ENCODE measurements around the gene ITGAL. TPM values are rescaled to one million over a fixed set of nuclear protein-coding genes. Genes with fewer than 3 reads are reported as not detected.
A peak's percentile ranks its signal among the peaks of the same experiment; 100 is the strongest.

ITGAL gene
- total and polyA plus RNA-seq, 2 of the 13 experiments (the other 11 are each of a cell fraction or from before 2014, with no cell fraction given) = 0.86 to 1.2 TPM

- TF ChIP-seq MYPOP (CRISPR knock-in tag; IDR thresholded peaks at IDR 0.05) = no peak
- TF ChIP-seq ZSCAN29 (CRISPR knock-in tag; conservative IDR thresholded peaks at IDR 0.05) = 0 out of 2 replicates have a peak, but pooled peaks have one; percentile 66
- peak; percentile 71; the same call in 1 of the 2 replicates for TF ChIP-seq HMG20B (CRISPR knock-in tag; conservative IDR thresholded peaks at IDR 0.05)
- TF ChIP-seq ZNF83 (CRISPR knock-in tag; IDR thresholded peaks at IDR 0.05; ENCODE audit: borderline replicate concordance) = no peak
- no peak for TF ChIP-seq NR3C1 (CRISPR knock-in tag; IDR thresholded peaks at IDR 0.05)
- TF ChIP-seq TSC22D2 (CRISPR knock-in tag; IDR thresholded peaks at IDR 0.05; ENCODE audit: borderline replicate concordance) = peak; percentile 82; the same call in 1 of the 2 replicates
- TF ChIP-seq SKIL (CRISPR knock-in tag; IDR thresholded peaks at IDR 0.05; ENCODE audit: borderline replicate concordance) = peak; percentile 73
- TF ChIP-seq SMARCE1 (IDR thresholded peaks at IDR 0.05; ENCODE audit: borderline replicate concordance) = no peak
- no peak for TF ChIP-seq NFE2 (CRISPR knock-in tag; IDR thresholded peaks at IDR 0.05)
- no peak for TF ChIP-seq CENPX (CRISPR knock-in tag; IDR thresholded peaks at IDR 0.05)
- no peak for TF ChIP-seq ZNF484 (CRISPR knock-in tag; IDR thresholded peaks at IDR 0.05; ENCODE audit: borderline replicate concordance, low read depth)
- peak; percentile 27; the same call in 1 of the 2 replicates for TF ChIP-seq SPEN (CRISPR knock-in tag; IDR thresholded peaks at IDR 0.05; ENCODE audit: low read depth)
- TF ChIP-seq HMGXB4 (CRISPR knock-in tag; IDR thresholded peaks at IDR 0.05; ENCODE audit: borderline replicate concordance in 1 of 2, low read depth in 1 of 2) = 0 out of 4 replicates have a peak, but pooled peaks of 1 of the 2 experiments have one; percentile 34
- peak; percentile 73; the same call in 1 of the 2 replicates for TF ChIP-seq ZSCAN31 (CRISPR knock-in tag; IDR thresholded peaks at IDR 0.05; ENCODE audit: low read depth)
- TF ChIP-seq ZBTB21 (CRISPR knock-in tag; IDR thresholded peaks at IDR 0.05) = no peak
- no peak for TF ChIP-seq HINFP (CRISPR knock-in tag; IDR thresholded peaks at IDR 0.05; ENCODE audit: low read depth)
- peak; percentile 73 for TF ChIP-seq HOXA3 (CRISPR knock-in tag; IDR thresholded peaks at IDR 0.05)
- TF ChIP-seq ZBTB4 (CRISPR knock-in tag; IDR thresholded peaks at IDR 0.05; ENCODE audit: borderline replicate concordance) = no peak
- 0 out of 2 replicates have a peak, but pooled peaks have one; percentile 2 for TF ChIP-seq ZNF761 (CRISPR knock-in tag; conservative IDR thresholded peaks at IDR 0.05)
Measured at GRCh38 chr16:30449116-30449435, 23.5 kb upstream of the ITGAL start (continued).
